B cell (primary cell): Measurements from ENCODE around the gene F12. TPM values are rescaled to one million over a fixed set of nuclear protein-coding genes. Genes with fewer than 3 reads are reported as not detected.

ENCODE experiments used
- ATAC-seq: fragments of 200-7000 bp; cut with Tn5 transposase; one replicate; pipeline ENCODE4 v1.10.0; 2021; ENCODE audit warnings: low read depth, mild to moderate bottlenecking, moderate number of reproducible peaks, moderate library complexity
- CTCF ChIA-PET: fragments of 350-600 bp; sonication (Branson Sonifier 250); formaldehyde crosslinking; loops from one replicate; lab custom pipeline; 2021; ENCODE audit warnings: antibody characterized with exemption, inconsistent platforms; lab: Charles Lee
- POLR2A ChIA-PET: fragments of 350-600 bp; sonication (Branson Sonifier 250); formaldehyde crosslinking; loops from one replicate; lab custom pipeline; 2021; ENCODE audit warnings: antibody characterized with exemption; lab: Charles Lee
- DNase-seq: peaks from one replicate; pipeline ENCODE4 v3.0.0; 2013
- H2AFZ ChIP-seq: 2 replicates; pipeline ENCODE4 v1.6.1; 2012; ENCODE audit warnings: mild to moderate bottlenecking, low read depth, low read length; ENCODE audit not compliant: insufficient read depth, poor library complexity, severe bottlenecking
- H3K27ac ChIP-seq, 2 donors: 1 replicate in 1 of 2; 2 replicates in 1 of 2; pipeline ENCODE4 v1.5.1; 2012 to 2013; ENCODE audit warnings: low read length in 2 of 2, mild to moderate bottlenecking in 2 of 2, moderate library complexity in 1 of 2
- H3K27me3 ChIP-seq, 4 experiments: fragments of 200-600 bp in 1 of 4; sonication (generic) in 1 of 4; replicated peaks in 1 of 4; 1 replicate in 2 of 4; 2 replicates in 2 of 4; pipeline versions ENCODE4 v1.6.1 to v1.7.0; 2013 to 2016; ENCODE audit warnings: low read length in 3 of 4, mild to moderate bottlenecking in 2 of 4, mixed read lengths in 1 of 4, moderate library complexity in 1 of 4; ENCODE audit not compliant: insufficient read depth in 4 of 4, control insufficient read depth in 3 of 4; ENCODE audit errors: control extremely low read depth in 1 of 4
- H3K36me3 ChIP-seq, 2 experiments: replicated peaks in 1 of 2; 1 replicate in 1 of 2; 2 replicates in 1 of 2; pipeline versions ENCODE4 v1.6.1 to v1.7.1; 2013; ENCODE audit warnings: low read length in 1 of 2; ENCODE audit not compliant: insufficient read depth in 2 of 2, control insufficient read depth in 1 of 2; ENCODE audit errors: control extremely low read depth in 1 of 2, extremely low read depth in 1 of 2
- H3K4me1 ChIP-seq, 2 donors: fragments of 200-600 bp in 1 of 2; sonication (generic) in 1 of 2; 1 replicate in 1 of 2; 2 replicates in 1 of 2; pipeline versions ENCODE4 v1.5.1 to v1.6.1; 2013 to 2017; ENCODE audit warnings: low read length in 2 of 2; ENCODE audit not compliant: control insufficient read depth in 2 of 2, insufficient read depth in 2 of 2
- H3K4me2 ChIP-seq: replicated peaks from 2 replicates; pipeline ENCODE3; 2012; ENCODE audit warnings: mild to moderate bottlenecking, low read depth, low read length; ENCODE audit not compliant: poor library complexity, severe bottlenecking
- H3K4me3 ChIP-seq, 5 experiments: fragments of 200-600 bp in 1 of 5; sonication (generic) in 1 of 5; 1 replicate in 3 of 5; 2 replicates in 2 of 5; pipeline versions ENCODE4 v1.5.1 to v1.7.0; 2011 to 2016; ENCODE audit warnings: low read length in 4 of 5, mild to moderate bottlenecking in 4 of 5, low read depth in 2 of 5, control low read depth in 1 of 5, moderate library complexity in 1 of 5; ENCODE audit not compliant: insufficient read depth in 1 of 5; ENCODE audit errors: control extremely low read depth in 1 of 5, extremely low read depth in 1 of 5
- H3K79me2 ChIP-seq: fragments of 200-600 bp; sonication (generic); one replicate; pipeline ENCODE4 v1.6.0; 2016; ENCODE audit warnings: low read length; ENCODE audit not compliant: control insufficient read depth, insufficient read depth
- H3K9ac ChIP-seq: fragments of 200-600 bp; sonication (generic); 2 replicates; pipeline ENCODE4 v1.6.1; 2017; ENCODE audit warnings: mild to moderate bottlenecking, low read length, moderate library complexity
- H3K9me3 ChIP-seq, 3 donors: one replicate each; pipeline versions ENCODE4 v1.6.1 to v1.7.1; 2013; ENCODE audit warnings: low read length in 2 of 3; ENCODE audit not compliant: control insufficient read depth in 2 of 3, insufficient read depth in 1 of 3; ENCODE audit errors: control extremely low read depth in 1 of 3
- H4K20me1 ChIP-seq: 2 replicates; pipeline ENCODE4 v1.6.0; 2012; ENCODE audit warnings: mild to moderate bottlenecking, low read length; ENCODE audit not compliant: insufficient read depth, control insufficient read depth, poor library complexity, severe bottlenecking
- H3K27ac Mint-ChIP-seq: one replicate; pipeline ENCODE4 v1.8.0; 2021; ENCODE audit warnings: mixed read lengths
- H3K27me3 Mint-ChIP-seq: one replicate; pipeline ENCODE4 v1.8.0; 2021; ENCODE audit warnings: mixed read lengths
- H3K4me1 Mint-ChIP-seq: one replicate; pipeline ENCODE4 v1.8.0; 2021; ENCODE audit warnings: mixed read lengths
- H3K4me3 Mint-ChIP-seq: one replicate; pipeline ENCODE4 v1.8.0; 2021; ENCODE audit warnings: mixed read lengths
- H3K9me3 Mint-ChIP-seq: one replicate; pipeline ENCODE4 v1.8.0; 2022; ENCODE audit warnings: mixed read lengths; ENCODE audit not compliant: insufficient read depth
- CTCF ChIP-seq: fragments of 200-600 bp; IDR thresholded peaks from one replicate; pipeline ENCODE4 v1.8.0; 2022; ENCODE audit warnings: antibody characterized with exemption, mild to moderate bottlenecking
- EZH2 ChIP-seq: IDR thresholded peaks from 2 replicates; pipeline ENCODE4 v1.6.1; 2012; ENCODE audit warnings: borderline replicate concordance, low read depth, mild to moderate bottlenecking, moderate library complexity, low read length; ENCODE audit not compliant: insufficient read depth, poor library complexity, severe bottlenecking
- WGBS: methylation state at CpG from one replicate; pipeline ENCODE4 v1.1.5; 2013; ENCODE audit warnings: missing lambda C conversion rate; ENCODE audit not compliant: insufficient coverage; 5-methylcytosine and 5-hydroxymethylcytosine counted together
- intact Hi-C: fragments of 100-400 bp; cut with micrococcal nuclease; formaldehyde crosslinking; loops from one replicate; pipeline ENCODE4 v1.10.0; 2022
- polyA plus RNA-seq: library from polyadenylated mRNA; depleted of rRNA; stranded (reverse); fragments of >200 nt; gene quantifications from 2 replicates; pipeline ENCODE4 v1.2.3, GENCODE V29; 2012
- total RNA-seq, 2 donors: library from RNA; stranded (reverse); fragments of 120-200 nt in 1 of 2; gene quantifications; 1 replicate in 1 of 2; 2 replicates in 1 of 2; pipeline versions ENCODE4 v1.2.3 to v1.2.4, GENCODE V29; 2013 to 2022

The F12 gene
- total and polyA plus RNA-seq, 2 donors (not counting 1 experiment from before 2014, with no cell fraction given): 3.1 TPM; not detected in 1

DNA sequence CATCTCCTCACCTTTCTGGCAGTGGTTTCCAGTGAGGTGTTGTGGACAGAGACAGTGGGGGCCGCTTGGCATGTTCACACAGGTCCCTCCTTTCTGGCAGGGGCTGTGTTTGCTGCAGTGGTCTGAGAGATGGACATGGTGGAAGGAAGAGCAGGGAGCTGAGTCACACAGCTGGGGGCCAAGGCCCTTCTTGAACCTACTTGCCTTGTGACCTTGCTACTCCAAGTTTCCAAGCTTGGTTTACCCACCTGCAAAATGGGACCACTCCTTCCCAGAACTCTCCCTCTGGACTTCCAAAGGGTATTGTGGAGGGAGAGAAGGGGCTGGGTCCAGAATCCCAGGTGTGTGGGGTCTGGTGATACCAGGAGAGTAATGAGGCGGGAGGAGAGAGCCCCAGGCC, 4.1 kb downstream of the F12 start:
- DNase-seq (no peak), ATAC-seq (no peak)
- Mint-ChIP-seq H3K27me3 (peaks cover 14% of the 10 kb centered on the region), H3K4me3 (peak overlapping the region; percentile 57), H3K4me1 (peaks cover 39% of the 10 kb centered on the region), H3K27ac (peak overlapping the region; percentile 75), H3K9me3 (no peaks in the 10 kb centered on the region)
- CTCF ChIA-PET: interaction anchor here (0.9 to 12.7 kb wide), 14 partner anchors 12 to 179 kb away, joined by 3 to 628 read pairs (median 14); partner anchors contain the start of genes DOK3, GRK6 and PRR7
- intact Hi-C loops: loop anchor here (2.0 to 10.0 kb wide), 3 partner anchors 41 to 291 kb away; partner anchors contain the start of genes B4GALT7 and PRR7
- Histone ChIP-seq H3K9ac (no peak overlapping the region), H4K20me1 (no peaks in the 10 kb centered on the region), H3K27me3 (peaks cover 0 to 28% (median 9%) of the 10 kb centered on the region in 4 experiments), H3K36me3 (no peaks in the 10 kb centered on the region), H3K27ac (peak overlapping the region in 1 of 2 donors; percentile 52), H3K4me2 (peak overlapping the region; percentile 96), H3K4me3 (peak overlapping the region in 1 of 5 experiments; percentile 9), H3K9me3 (peaks cover 0 to 16% (median 0%) of the 10 kb centered on the region in 3 donors), H3K79me2 (no peaks in the 10 kb centered on the region), H2AFZ (peak overlapping the region; percentile 40), H3K4me1 (peaks cover 38 to 50% of the 10 kb centered on the region in 2 donors)
- POLR2A ChIA-PET: interaction anchor here (1.0 to 5.6 kb wide), 8 partner anchors 15 to 54 kb away, joined by 3 to 87 read pairs (median 16); partner anchors contain the start of genes GRK6 and LMAN2
- TF ChIP-seq CTCF (no peak), EZH2 (no peak)
- 83% methylated on average over 1 of the region's 2 CpGs for WGBS

- Mint-ChIP-seq H3K27ac (peak overlapping the region; percentile 26), H3K4me1 (peaks cover 39% of the 10 kb centered on the region), H3K27me3 (peaks cover 14% of the 10 kb centered on the region), H3K4me3 (peak overlapping the region; percentile 84), H3K9me3 (no peaks in the 10 kb centered on the region)
- no peak for ATAC-seq
- H3K4me3 ChIP-seq: peak overlapping the region in 4 of 5 experiments; percentile 58 to 68 (median 62)
- CTCF ChIA-PET: interaction anchor here (0.6 to 12.7 kb wide), 42 partner anchors 8 to 708 kb away, joined by 3 to 628 read pairs (median 4); partner anchors contain the start of genes DDX41, DOK3, GRK6 and PDLIM7
- no peaks in the 10 kb centered on the region for H3K79me2 ChIP-seq
- H3K9me3 ChIP-seq: peaks cover 0 to 17% (median 0%) of the 10 kb centered on the region in 3 donors
- H3K4me2 ChIP-seq: peak overlapping the region; percentile 96
- DNase-seq: no peak
- WGBS: 59% methylated on average over 16 of the region's 16 CpGs
- intact Hi-C loops: loop anchor here (1.0 to 10.0 kb wide), 6 partner anchors 22 to 290 kb away; partner anchors contain the start of genes B4GALT7, GRK6 and PRR7
- peak overlapping the region in 1 of 2 donors; percentile 2 for H3K27ac ChIP-seq
- H3K36me3 ChIP-seq: no peaks in the 10 kb centered on the region
- peaks cover 38 to 50% of the 10 kb centered on the region in 2 donors for H3K4me1 ChIP-seq
- H3K9ac ChIP-seq: peak overlapping the region; percentile 66
- H4K20me1 ChIP-seq: no peaks in the 10 kb centered on the region
- POLR2A ChIA-PET: interaction anchor here (0.5 to 5.6 kb wide), 10 partner anchors 15 to 144 kb away, joined by 3 to 87 read pairs (median 10); partner anchors contain the start of genes GRK6 and LMAN2
- TF ChIP-seq CTCF: no peak
- no peak for TF ChIP-seq EZH2
- peaks cover 0 to 31% (median 9%) of the 10 kb centered on the region in 4 experiments for H3K27me3 ChIP-seq
- peak overlapping the region; percentile 77 for H2AFZ ChIP-seq
Measured at GRCh38 chr5:177404641-177405179, 4.7 kb downstream of the F12 start.
